Fibroblast of lung (primary cell): ENCODE measurements around the gene KRTAP5-9.

ENCODE experiments used
- CTCF ChIP-seq, 2 donors: IDR thresholded peaks in 1 of 2; conservative IDR thresholded peaks in 1 of 2; 1 replicate in 1 of 2; 2 replicates in 1 of 2; pipeline ENCODE4 v1.5.1; 2011 to 2012; ENCODE audit warnings: low read length in 2 of 2, control low read depth in 1 of 2, inconsistent platforms in 1 of 2, low read depth in 1 of 2, mild to moderate bottlenecking in 1 of 2
- EZH2 ChIP-seq: IDR thresholded peaks from 2 replicates; pipeline ENCODE4 v1.5.1; 2012; ENCODE audit warnings: low read length, control low read depth, mild to moderate bottlenecking; ENCODE audit errors: missing control alignments

DNA sequence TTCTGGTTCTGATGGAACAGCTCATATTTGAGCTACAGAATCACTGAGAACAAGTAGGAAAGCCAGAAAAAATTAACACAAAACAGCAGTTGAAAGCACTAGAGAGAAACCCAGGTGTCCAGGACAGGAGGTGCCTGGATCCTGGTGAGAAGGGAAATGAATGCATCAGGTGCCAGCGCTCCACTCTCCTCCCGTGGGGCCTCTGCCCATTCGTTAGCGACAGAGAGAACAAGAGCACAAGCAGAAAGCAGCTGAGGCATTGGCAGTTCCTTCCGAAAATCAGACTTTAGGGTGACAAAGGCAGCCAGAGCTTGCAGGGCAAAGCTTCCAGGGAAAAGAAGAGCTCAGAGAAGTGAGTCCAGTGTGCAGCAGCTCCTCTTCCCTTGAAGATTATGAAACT lies 41.1 kb upstream of the KRTAP5-9 start:
- TF ChIP-seq EZH2 (no peak), CTCF (conservative IDR thresholded peaks at IDR 0.05 in 1 of 2, IDR thresholded peaks at IDR 0.05 in 1 of 2; ENCODE audit: low read depth in 1 of 2, low read length in 2 of 2) (no peak)
